Measurements from ENCODE around the gene RAMP2. TPM values are rescaled to one million over a fixed set of nuclear protein-coding genes. Genes with fewer than 3 reads are reported as not detected.

The RAMP2 gene
- total RNA-seq, 1 donor from 2014 or later = 80.5 TPM

DNA sequence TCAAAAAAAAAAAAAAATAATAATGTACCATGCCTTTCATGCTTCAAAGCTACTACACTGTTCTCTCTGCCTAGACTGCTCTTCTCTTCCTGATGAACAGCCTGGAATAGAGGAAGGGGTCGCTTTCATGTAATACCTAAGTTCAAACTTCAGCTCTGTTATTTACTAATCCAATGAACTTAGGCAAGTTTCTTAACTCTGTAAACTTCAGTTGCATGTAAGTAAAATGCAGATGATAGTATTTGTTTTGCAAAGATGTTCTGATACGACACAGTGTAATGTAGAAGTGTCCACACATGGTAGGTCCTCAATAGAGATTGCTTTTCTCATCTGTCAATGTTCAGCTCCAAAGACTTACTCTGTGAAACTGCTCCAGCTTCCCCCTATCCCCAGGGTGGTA, 30.9 kb downstream of the RAMP2 start:
- H3K4me3 ChIP-seq = no peak overlapping the region
- no peak overlapping the region for H3K27ac ChIP-seq
- intact Hi-C loops (cut with DNase I) = no loop called here
- no peaks in the 10 kb centered on the region for H3K9me3 ChIP-seq
- H3K27me3 ChIP-seq = no peaks in the 10 kb centered on the region
- peaks cover 0 to 16% of the 10 kb centered on the region in 2 donors for H3K36me3 ChIP-seq
- no peak for DNase-seq (ENCODE audit: low spot score in 2 of 2)
- no peak for TF ChIP-seq CTCF (IDR thresholded peaks at IDR 0.05)
- H3K4me1 ChIP-seq = no peaks in the 10 kb centered on the region

DNA sequence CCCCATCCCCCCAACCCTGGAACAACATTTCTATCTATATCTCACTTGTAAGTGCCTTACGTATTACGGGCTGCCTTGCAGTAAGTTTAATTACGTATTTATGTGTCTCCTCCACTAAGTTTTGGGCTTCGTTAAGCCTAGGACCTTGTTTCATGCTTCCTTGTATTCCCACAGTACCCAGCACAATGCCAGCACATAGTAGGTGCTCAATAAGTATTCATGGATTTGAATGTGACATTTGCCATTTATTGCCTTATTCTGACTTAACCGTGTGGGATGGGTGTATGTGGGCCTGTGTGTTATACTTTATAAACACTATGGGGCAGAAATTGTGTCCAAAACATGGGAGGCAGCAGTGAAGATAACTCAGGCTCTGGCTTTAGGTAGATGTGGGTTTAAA, 31.5 kb downstream of the RAMP2 start:
- H3K4me3 ChIP-seq = no peak overlapping the region
- H3K27ac ChIP-seq = no peak overlapping the region
- H3K9me3 ChIP-seq = no peaks in the 10 kb centered on the region
- intact Hi-C loops (cut with DNase I) = no loop called here
- H3K36me3 ChIP-seq = peaks cover 0 to 16% of the 10 kb centered on the region in 2 donors
- no peak for TF ChIP-seq CTCF (IDR thresholded peaks at IDR 0.05)
- H3K4me1 ChIP-seq = peaks cover 0 to 2% of the 10 kb centered on the region in 2 donors
- no peak for DNase-seq (ENCODE audit: low spot score in 2 of 2)
- H3K27me3 ChIP-seq = no peaks in the 10 kb centered on the region

DNA sequence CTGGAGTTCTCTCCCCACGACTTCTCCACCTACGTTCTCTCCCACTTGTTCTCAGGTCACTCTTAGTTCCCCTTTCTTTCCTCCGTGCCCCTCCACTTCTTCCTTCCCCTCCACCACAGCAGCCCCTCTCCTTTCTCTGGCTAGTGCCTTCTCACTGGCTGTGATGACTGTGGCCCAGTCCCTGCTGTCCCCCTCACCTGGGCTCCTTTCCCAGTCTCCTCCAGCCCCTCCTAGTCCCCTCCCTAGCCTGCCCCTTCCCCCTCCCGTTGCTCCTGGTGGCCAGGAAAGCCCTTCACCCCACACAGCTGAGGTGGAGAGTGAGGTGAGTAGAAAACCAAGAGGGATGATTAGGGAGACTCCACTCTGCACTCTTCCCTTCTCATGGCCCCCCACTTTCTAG, 34.0 kb downstream of the RAMP2 start:
- no peak overlapping the region for H3K27ac ChIP-seq
- peaks cover 3 to 12% of the 10 kb centered on the region in 2 donors for H3K4me1 ChIP-seq
- TF ChIP-seq CTCF (IDR thresholded peaks at IDR 0.05) = no peak
- no peaks in the 10 kb centered on the region for H3K9me3 ChIP-seq
- intact Hi-C loops (cut with DNase I) = no loop called here
- no peak overlapping the region for H3K4me3 ChIP-seq
- DNase-seq (ENCODE audit: low spot score in 2 of 2) = no peak
- H3K36me3 ChIP-seq = peaks cover 0 to 16% of the 10 kb centered on the region in 2 donors
- H3K27me3 ChIP-seq = no peaks in the 10 kb centered on the region

DNA sequence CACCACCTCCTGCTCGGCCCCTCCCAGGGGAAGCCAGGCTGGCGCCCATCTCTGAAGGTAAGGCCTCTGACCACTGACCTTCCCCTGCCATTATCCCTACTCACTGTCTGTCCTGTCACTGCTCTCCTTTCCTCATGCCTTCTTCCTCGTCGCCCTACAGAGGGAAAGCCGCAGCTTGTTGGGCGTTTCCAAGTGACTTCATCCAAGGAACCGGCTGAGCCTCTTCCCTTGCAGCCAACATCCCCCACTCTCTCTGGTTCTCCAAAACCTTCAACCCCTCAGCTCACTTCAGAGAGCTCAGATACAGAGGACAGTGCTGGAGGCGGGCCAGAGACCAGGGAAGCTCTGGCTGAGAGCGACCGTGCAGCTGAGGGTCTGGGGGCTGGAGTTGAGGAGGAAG, 34.4 kb downstream of the RAMP2 start:
- intact Hi-C loops (cut with DNase I) = no loop called here
- H3K36me3 ChIP-seq = peaks cover 0 to 16% of the 10 kb centered on the region in 2 donors
- no peak overlapping the region for H3K4me3 ChIP-seq
- H3K27me3 ChIP-seq = no peaks in the 10 kb centered on the region
- DNase-seq (ENCODE audit: low spot score in 2 of 2) = no peak
- H3K4me1 ChIP-seq = peaks cover 3 to 12% of the 10 kb centered on the region in 2 donors
- H3K9me3 ChIP-seq = no peaks in the 10 kb centered on the region
- no peak overlapping the region for H3K27ac ChIP-seq
- no peak for TF ChIP-seq CTCF (IDR thresholded peaks at IDR 0.05)

GRCh38 chr17:42796066-42796758, 35.2 kb downstream of the RAMP2 start:
- no peak for TF ChIP-seq CTCF (IDR thresholded peaks at IDR 0.05)
- no peak overlapping the region for H3K4me3 ChIP-seq
- intact Hi-C loops (cut with DNase I) = no loop called here
- H3K36me3 ChIP-seq = peaks cover 0 to 16% of the 10 kb centered on the region in 2 donors
- no peak overlapping the region for H3K27ac ChIP-seq
- H3K9me3 ChIP-seq = no peaks in the 10 kb centered on the region
- no peak for DNase-seq (ENCODE audit: low spot score in 2 of 2)
- peaks cover 3 to 12% of the 10 kb centered on the region in 2 donors for H3K4me1 ChIP-seq
- no peaks in the 10 kb centered on the region for H3K27me3 ChIP-seq
